K562 (cell line): Measurements from ENCODE around the gene SGMS1. TPM values are rescaled to one million over a fixed set of nuclear protein-coding genes. Genes with fewer than 3 reads are reported as not detected.

Experiments used
- CREBBP ChIP-seq: IDR thresholded peaks from one replicate; pipeline ENCODE4 v1.6.1; 2012; ENCODE audit warnings: low read depth, mild to moderate bottlenecking, control low read depth, inconsistent platforms, low read length
- FOXA3 ChIP-seq, 2 experiments: fragments of 450-650 bp in 1 of 2; sonication (generic) in 1 of 2; formaldehyde crosslinking; IDR thresholded peaks in 1 of 2; conservative IDR thresholded peaks in 1 of 2; 2 replicates each; pipeline versions ENCODE4 v1.4.0 to v1.8.0; 2020 to 2022; ENCODE audit warnings: mild to moderate bottlenecking in 2 of 2, missing genetic modification reagents in 1 of 2
- HMGN3 ChIP-seq: IDR thresholded peaks from 2 replicates; pipeline ENCODE4 v1.6.1; 2011; ENCODE audit warnings: borderline replicate concordance, low read depth, mild to moderate bottlenecking, mixed read lengths, low read length; ENCODE audit not compliant: insufficient read length; ENCODE audit errors: extremely low read depth
- NCOA4 ChIP-seq: fragments of 450-650 bp; IDR thresholded peaks from 2 replicates; pipeline ENCODE4 v1.6.1; 2018; ENCODE audit warnings: mild to moderate bottlenecking; ENCODE audit not compliant: partially characterized antibody
- RBFOX2 ChIP-seq: fragments of 200-400 bp; formaldehyde crosslinking; IDR thresholded peaks from 2 replicates; pipeline ENCODE4 v1.6.1; 2017; ENCODE audit warnings: low read depth, mild to moderate bottlenecking, low read length, moderate library complexity
- SAP30 ChIP-seq: fragments of 200-600 bp; sonication (generic); IDR thresholded peaks from 2 replicates; pipeline ENCODE4 v1.6.1; 2012; ENCODE audit warnings: borderline replicate concordance, low read depth, mild to moderate bottlenecking, moderate library complexity, low read length, control low read depth, inconsistent platforms; ENCODE audit not compliant: insufficient read depth, poor library complexity, severe bottlenecking
- SNAPC5 ChIP-seq: fragments of 250-450 bp; sonication (Bioruptor Pico); IDR thresholded peaks from 2 replicates; pipeline ENCODE4 v1.8.0; 2021; ENCODE audit warnings: moderate library complexity, mild to moderate bottlenecking, inconsistent platforms
- SPI1 ChIP-seq: IDR thresholded peaks from 2 replicates; pipeline ENCODE4 v1.6.1; 2011; ENCODE audit warnings: low read depth, low read length, control low read depth, borderline replicate concordance
- XRCC3 ChIP-seq: fragments of 450-650 bp; IDR thresholded peaks from 2 replicates; pipeline ENCODE4 v1.6.1; 2017; ENCODE audit warnings: mild to moderate bottlenecking, moderate library complexity
- ZFP36 ChIP-seq: fragments of 150-350 bp; IDR thresholded peaks from 2 replicates; pipeline ENCODE4 v1.6.1; 2018; ENCODE audit warnings: low read length, low read depth; ENCODE audit not compliant: partially characterized antibody
- ZNF12 ChIP-seq: sonication (generic); formaldehyde crosslinking; IDR thresholded peaks from 2 replicates; pipeline ENCODE4 v1.4.0; 2020; ENCODE audit warnings: mild to moderate bottlenecking, missing genetic modification reagents
- ZNF143 ChIP-seq: sonication (generic); formaldehyde crosslinking; IDR thresholded peaks from 2 replicates; pipeline ENCODE4 v1.9.0; 2022; ENCODE audit warnings: mild to moderate bottlenecking, missing genetic modification reagents
- ZNF316 ChIP-seq: fragments of 450-650 bp; IDR thresholded peaks from 2 replicates; pipeline ENCODE4 v1.6.1; 2016
- ZNF57 ChIP-seq: fragments of 450-650 bp; formaldehyde crosslinking; IDR thresholded peaks from 2 replicates; pipeline ENCODE4 v1.4.0; 2020; ENCODE audit warnings: mild to moderate bottlenecking, moderate library complexity
- polyA plus RNA-seq, 8 experiments: library from polyadenylated mRNA; depleted of rRNA in 4 of 8; stranded (reverse) in 5 of 8; unstranded in 3 of 8; fragments of >200 nt; fragmentation: Nextera tagmentation in 2 of 8; fragmentation: Illumina TruSeq in 1 of 8; extraction: Ambion mirVana in 2 of 8; extraction: Trizol in 1 of 8; gene quantifications; 2 replicates each; pipeline versions ENCODE4 v1.2.1 to v1.2.3, GENCODE V29; 2011 to 2014; ENCODE audit warnings: inconsistent platforms in 1 of 8, missing spikeins in 1 of 8
- total RNA-seq, 7 experiments: library from RNA; depleted of rRNA in 6 of 7; stranded (reverse); fragments of >200 nt in 6 of 7; fragmentation: Illumina TruSeq in 2 of 7; extraction: Trizol in 2 of 7; gene quantifications; 2 replicates each; pipeline versions ENCODE4 v1.2.1 to v1.2.3, GENCODE V29; 2011 to 2021; ENCODE audit warnings: low replicate concordance in 1 of 7
- TF ChIP-seq, protein P1 (sequence below), 2 experiments: fragments of 450-650 bp in 1 of 2; sonication (generic) in 1 of 2; formaldehyde crosslinking in 1 of 2; IDR thresholded peaks; 2 replicates each; pipeline versions ENCODE4 v1.7.1 to v1.9.0; 2016 to 2022; ENCODE audit warnings: inconsistent platforms in 1 of 2, mild to moderate bottlenecking in 1 of 2, missing genetic modification reagents in 1 of 2
- TF ChIP-seq, protein P2 (sequence below): sonication (generic); formaldehyde crosslinking; IDR thresholded peaks from 2 replicates; pipeline ENCODE4 v1.8.1; 2023; ENCODE audit warnings: mild to moderate bottlenecking, missing genetic modification reagents

Gene SGMS1
- total and polyA plus RNA-seq, 9 of the 15 experiments (the other 6 are each of a cell fraction or from before 2014, with no cell fraction given): 22.6 to 232 (median 82.2) TPM

- TF ChIP-seq, protein P1, sequence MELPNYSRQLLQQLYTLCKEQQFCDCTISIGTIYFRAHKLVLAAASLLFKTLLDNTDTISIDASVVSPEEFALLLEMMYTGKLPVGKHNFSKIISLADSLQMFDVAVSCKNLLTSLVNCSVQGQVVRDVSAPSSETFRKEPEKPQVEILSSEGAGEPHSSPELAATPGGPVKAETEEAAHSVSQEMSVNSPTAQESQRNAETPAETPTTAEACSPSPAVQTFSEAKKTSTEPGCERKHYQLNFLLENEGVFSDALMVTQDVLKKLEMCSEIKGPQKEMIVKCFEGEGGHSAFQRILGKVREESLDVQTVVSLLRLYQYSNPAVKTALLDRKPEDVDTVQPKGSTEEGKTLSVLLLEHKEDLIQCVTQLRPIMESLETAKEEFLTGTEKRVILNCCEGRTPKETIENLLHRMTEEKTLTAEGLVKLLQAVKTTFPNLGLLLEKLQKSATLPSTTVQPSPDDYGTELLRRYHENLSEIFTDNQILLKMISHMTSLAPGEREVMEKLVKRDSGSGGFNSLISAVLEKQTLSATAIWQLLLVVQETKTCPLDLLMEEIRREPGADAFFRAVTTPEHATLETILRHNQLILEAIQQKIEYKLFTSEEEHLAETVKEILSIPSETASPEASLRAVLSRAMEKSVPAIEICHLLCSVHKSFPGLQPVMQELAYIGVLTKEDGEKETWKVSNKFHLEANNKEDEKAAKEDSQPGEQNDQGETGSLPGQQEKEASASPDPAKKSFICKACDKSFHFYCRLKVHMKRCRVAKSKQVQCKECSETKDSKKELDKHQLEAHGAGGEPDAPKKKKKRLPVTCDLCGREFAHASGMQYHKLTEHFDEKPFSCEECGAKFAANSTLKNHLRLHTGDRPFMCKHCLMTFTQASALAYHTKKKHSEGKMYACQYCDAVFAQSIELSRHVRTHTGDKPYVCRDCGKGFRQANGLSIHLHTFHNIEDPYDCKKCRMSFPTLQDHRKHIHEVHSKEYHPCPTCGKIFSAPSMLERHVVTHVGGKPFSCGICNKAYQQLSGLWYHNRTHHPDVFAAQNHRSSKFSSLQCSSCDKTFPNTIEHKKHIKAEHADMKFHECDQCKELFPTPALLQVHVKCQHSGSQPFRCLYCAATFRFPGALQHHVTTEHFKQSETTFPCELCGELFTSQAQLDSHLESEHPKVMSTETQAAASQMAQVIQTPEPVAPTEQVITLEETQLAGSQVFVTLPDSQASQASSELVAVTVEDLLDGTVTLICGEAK (IDR thresholded peaks at IDR 0.05): no peak
- TF ChIP-seq, protein P1 (CRISPR knock-in tag; IDR thresholded peaks at IDR 0.05): no peak
- no peak for TF ChIP-seq SNAPC5 (CRISPR knock-in tag)
- TF ChIP-seq FOXA3 (CRISPR knock-in tag; conservative IDR thresholded peaks at IDR 0.05 in 1 of 2, IDR thresholded peaks at IDR 0.05 in 1 of 2): peak in 1 of 2 experiments; percentile 40; a peak in 1 of 4 replicates
- peak; percentile 66 for TF ChIP-seq ZNF316
- no peak for TF ChIP-seq HMGN3
- TF ChIP-seq SPI1: no peak
- no peak for TF ChIP-seq RBFOX2
- TF ChIP-seq CREBBP: no peak
- no peak for TF ChIP-seq ZNF12 (CRISPR knock-in tag)
- no peak for TF ChIP-seq ZNF57 (CRISPR knock-in tag)
- no peak for TF ChIP-seq ZFP36
- no peak for TF ChIP-seq NCOA4
- TF ChIP-seq, protein P2, sequence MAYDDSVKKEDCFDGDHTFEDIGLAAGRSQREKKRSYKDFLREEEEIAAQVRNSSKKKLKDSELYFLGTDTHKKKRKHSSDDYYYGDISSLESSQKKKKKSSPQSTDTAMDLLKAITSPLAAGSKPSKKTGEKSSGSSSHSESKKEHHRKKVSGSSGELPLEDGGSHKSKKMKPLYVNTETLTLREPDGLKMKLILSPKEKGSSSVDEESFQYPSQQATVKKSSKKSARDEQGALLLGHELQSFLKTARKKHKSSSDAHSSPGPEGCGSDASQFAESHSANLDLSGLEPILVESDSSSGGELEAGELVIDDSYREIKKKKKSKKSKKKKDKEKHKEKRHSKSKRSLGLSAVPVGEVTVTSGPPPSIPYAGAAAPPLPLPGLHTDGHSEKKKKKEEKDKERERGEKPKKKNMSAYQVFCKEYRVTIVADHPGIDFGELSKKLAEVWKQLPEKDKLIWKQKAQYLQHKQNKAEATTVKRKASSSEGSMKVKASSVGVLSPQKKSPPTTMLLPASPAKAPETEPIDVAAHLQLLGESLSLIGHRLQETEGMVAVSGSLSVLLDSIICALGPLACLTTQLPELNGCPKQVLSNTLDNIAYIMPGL: no peak
- TF ChIP-seq SAP30: no peak
- no peak for TF ChIP-seq XRCC3
- no peak for TF ChIP-seq ZNF143 (CRISPR knock-in tag)
These were observed 58.3 kb downstream of the SGMS1 start (continued) for GRCh38 chr10:50565301-50566083.
